ENCODE measurements around the gene CSF3.

The CSF3 gene

GRCh38 chr17:40023590-40024292 is 8.5 kb downstream of the CSF3 start:
- no peak for DNase-seq

- DNase-seq, result no peak
Observed at GRCh38 chr17:40024901-40025300, 9.7 kb downstream of the CSF3 start.

- no peak for DNase-seq
Observed at GRCh38 chr17:40025559-40025958, 10.3 kb downstream of the CSF3 start.

- DNase-seq, result no peak
Observed at GRCh38 chr17:40025991-40026815, 11.0 kb downstream of the CSF3 start.

- DNase-seq, result peak in 45 of 51 donors; percentile 7 to 77 (median 42)
Observed at GRCh38 chr17:40026816-40027613, 11.8 kb downstream of the CSF3 start.

- no peak for DNase-seq
Observed at GRCh38 chr17:40027614-40028012, 12.4 kb downstream of the CSF3 start.

- no peak for DNase-seq
Observed at GRCh38 chr17:40028595-40028994, 13.4 kb downstream of the CSF3 start.

GRCh38 chr17:40031706-40032105 is 16.5 kb downstream of the CSF3 start:
- DNase-seq, result no peak

GRCh38 chr17:40032322-40033320 is 17.4 kb downstream of the CSF3 start:
- DNase-seq, result no peak

- DNase-seq, result no peak
Observed at GRCh38 chr17:40033339-40033738, 18.1 kb downstream of the CSF3 start.

GRCh38 chr17:40034426-40035161 is 19.4 kb downstream of the CSF3 start:
- no peak for DNase-seq

GRCh38 chr17:40035162-40035559 is 19.9 kb downstream of the CSF3 start:
- peak in 20 of 51 donors; percentile 2 to 56 (median 26) for DNase-seq

GRCh38 chr17:40038882-40039513 is 23.8 kb downstream of the CSF3 start:
- peak in 14 of 51 donors; percentile 7 to 39 (median 20) for DNase-seq

- DNase-seq, result no peak
Observed at GRCh38 chr17:40041196-40041595, 26.0 kb downstream of the CSF3 start.

- DNase-seq, result peak in 2 of 51 donors; percentile 5 to 42
Observed at GRCh38 chr17:40056379-40057015, 41.3 kb downstream of the CSF3 start.

GRCh38 chr17:40058186-40058784 is 43.0 kb downstream of the CSF3 start:
- no peak for DNase-seq

- no peak for DNase-seq
Observed at GRCh38 chr17:40058865-40059264, 43.6 kb downstream of the CSF3 start.

GRCh38 chr17:40059729-40060475 is 44.7 kb downstream of the CSF3 start:
- peak in 2 of 51 donors; percentile 15 to 27 for DNase-seq
